Measurements from ENCODE around the gene MAP6. TPM values are rescaled to one million over a fixed set of nuclear protein-coding genes. Genes with fewer than 3 reads are reported as not detected.

The MAP6 gene
- total RNA-seq, 4 donors from 2014 or later: 7.9 to 22.1 (median 14.4) TPM

GRCh38 chr11:75572744-75573143, 96.1 kb downstream of the MAP6 start:
- no peak for TF ChIP-seq CTCF (IDR thresholded peaks at IDR 0.05)
- no peak for TF ChIP-seq POLR2A (IDR thresholded peaks at IDR 0.05)
- no peaks in the 10 kb centered on the region for H3K27me3 ChIP-seq
- DNase-seq: no peak
- intact Hi-C loops (cut with DNase I; ENCODE audit: low total_unique reads): no loop called here
- H3K4me1 ChIP-seq: peaks cover 0 to 11% of the 10 kb centered on the region in 2 donors
- H3K36me3 ChIP-seq: no peaks in the 10 kb centered on the region
- no peak overlapping the region for H3K27ac ChIP-seq
- H3K9me3 ChIP-seq: no peaks in the 10 kb centered on the region
- H3K4me3 ChIP-seq: no peak overlapping the region

GRCh38 chr11:75571625-75572024, 97.2 kb downstream of the MAP6 start:
- H3K9me3 ChIP-seq: no peaks in the 10 kb centered on the region
- peaks cover 0 to 11% of the 10 kb centered on the region in 2 donors for H3K4me1 ChIP-seq
- no peaks in the 10 kb centered on the region for H3K27me3 ChIP-seq
- TF ChIP-seq POLR2A (IDR thresholded peaks at IDR 0.05): no peak
- no peak for TF ChIP-seq CTCF (IDR thresholded peaks at IDR 0.05)
- no peaks in the 10 kb centered on the region for H3K36me3 ChIP-seq
- no peak overlapping the region for H3K4me3 ChIP-seq
- DNase-seq: no peak
- no peak overlapping the region for H3K27ac ChIP-seq
- intact Hi-C loops (cut with DNase I; ENCODE audit: low total_unique reads): no loop called here

GRCh38 chr11:75570559-75571139, 98.2 kb downstream of the MAP6 start:
- DNase-seq: no peak
- no peaks in the 10 kb centered on the region for H3K9me3 ChIP-seq
- H3K4me1 ChIP-seq: peaks cover 0 to 11% of the 10 kb centered on the region in 2 donors
- H3K36me3 ChIP-seq: no peaks in the 10 kb centered on the region
- H3K27ac ChIP-seq: no peak overlapping the region
- H3K27me3 ChIP-seq: no peaks in the 10 kb centered on the region
- TF ChIP-seq POLR2A (IDR thresholded peaks at IDR 0.05) (no peak), CTCF (IDR thresholded peaks at IDR 0.05) (no peak)
- H3K4me3 ChIP-seq: no peak overlapping the region
- intact Hi-C loops (cut with DNase I; ENCODE audit: low total_unique reads): no loop called here

- intact Hi-C loops (cut with DNase I; ENCODE audit: low total_unique reads): no loop called here
- Histone ChIP-seq H3K4me1 (peaks cover 6 to 11% of the 10 kb centered on the region in 2 donors), H3K9me3 (no peaks in the 10 kb centered on the region), H3K27ac (peak overlapping the region in 1 of 2 donors; percentile 13), H3K27me3 (no peaks in the 10 kb centered on the region), H3K4me3 (no peak overlapping the region), H3K36me3 (no peaks in the 10 kb centered on the region)
- TF ChIP-seq POLR2A (IDR thresholded peaks at IDR 0.05) (no peak), CTCF (IDR thresholded peaks at IDR 0.05) (no peak)
- no peak for DNase-seq
Observed at GRCh38 chr11:75568616-75569219, 100.1 kb downstream of the MAP6 start.

GRCh38 chr11:75567971-75568370, 100.9 kb downstream of the MAP6 start:
- Histone ChIP-seq H3K4me3 (no peak overlapping the region), H3K27me3 (no peaks in the 10 kb centered on the region), H3K27ac (peak overlapping the region; percentile 13 to 18), H3K9me3 (no peaks in the 10 kb centered on the region), H3K36me3 (no peaks in the 10 kb centered on the region), H3K4me1 (peaks cover 6 to 11% of the 10 kb centered on the region in 2 donors)
- TF ChIP-seq CTCF (IDR thresholded peaks at IDR 0.05) (no peak), POLR2A (IDR thresholded peaks at IDR 0.05) (no peak)
- DNase-seq: no peak
- intact Hi-C loops (cut with DNase I; ENCODE audit: low total_unique reads): no loop called here
